Stimulated activated CD4-positive, alpha-beta T cell treated with anti-CD3 and anti-CD28 coated beads, Interleukin-2, amount 100 ng/mL, for 4 hours (primary cell): ENCODE data around the gene MARCHF3.
"Not testable (repeated sequence)": the region's sequence is repeated elsewhere in the genome, so short reads cannot be mapped to it uniquely, and the experiment has no call there.

ENCODE experiments used
- DNase-seq: peaks from one replicate; pipeline ENCODE4 v3.0.0-alpha.2; 2020; ENCODE audit warnings: low read depth

Gene MARCHF3

GRCh38 chr5:126875303-126875785, 155.0 kb downstream of the MARCHF3 start:
- no peak for DNase-seq

DNA sequence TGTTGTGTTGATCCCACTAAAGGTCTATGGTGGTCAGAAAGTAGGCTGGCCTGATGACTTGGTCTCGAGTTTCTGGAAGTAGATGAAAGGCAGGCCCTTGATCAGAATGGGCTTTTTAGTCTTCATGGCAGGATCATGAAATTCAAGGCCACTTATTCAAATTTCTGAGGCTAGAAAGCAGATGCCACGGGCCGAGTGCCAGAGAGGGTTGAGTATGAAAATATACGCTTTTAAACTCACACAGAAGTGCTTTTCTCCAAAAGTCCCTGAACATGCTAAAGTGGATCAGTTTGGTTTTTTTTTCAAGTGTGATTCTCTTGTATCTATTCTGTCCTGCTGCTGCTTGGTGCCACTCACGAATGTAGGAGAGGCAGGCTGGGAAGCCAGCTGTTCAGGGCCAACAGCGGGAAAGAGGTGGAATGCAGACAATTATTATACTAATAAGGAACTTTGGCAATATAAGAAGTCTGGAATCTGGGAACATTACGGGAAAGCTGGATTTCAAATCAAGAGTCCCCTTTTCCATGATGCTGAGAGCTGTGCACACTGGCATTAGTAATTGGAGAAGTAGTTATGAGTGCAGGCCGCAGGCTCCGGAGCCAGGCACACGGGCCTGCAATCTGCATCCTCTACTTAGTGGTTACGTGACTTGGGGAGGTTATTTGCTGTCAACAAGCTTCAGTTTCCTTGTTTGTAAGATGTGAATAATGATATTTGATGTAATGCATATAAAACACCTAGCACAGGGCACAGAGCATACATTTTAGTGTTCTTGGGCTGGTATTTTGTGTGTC, 157.6 kb downstream of the MARCHF3 start:
- DNase-seq = no peak

- no peak for DNase-seq
Measured at GRCh38 chr5:126871441-126871840, 158.9 kb downstream of the MARCHF3 start.

DNA sequence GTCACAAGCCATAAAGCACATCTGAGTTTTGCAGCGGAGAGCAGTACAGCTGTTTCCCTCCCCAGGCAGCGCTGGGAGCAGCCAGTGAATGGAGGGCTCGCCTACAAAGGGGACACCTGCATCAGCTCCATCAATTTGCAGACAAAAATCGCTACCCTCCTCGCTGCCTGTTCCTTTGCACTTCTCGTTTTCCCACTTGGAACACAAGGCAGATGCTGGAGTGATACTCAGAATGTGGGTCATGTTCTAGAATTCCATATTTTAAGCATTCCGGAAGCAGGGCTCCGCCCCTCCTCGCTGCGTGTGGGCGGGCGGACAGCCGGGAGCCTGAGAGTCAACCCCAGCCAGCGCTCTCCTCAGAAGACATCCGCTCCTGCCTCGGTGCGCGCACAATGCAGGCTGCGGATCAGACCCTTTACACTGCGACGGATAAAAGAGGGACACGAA, 161.3 kb downstream of the MARCHF3 start:
- no peak for DNase-seq

- no peak for DNase-seq
Measured at GRCh38 chr5:126868338-126869004, 161.9 kb downstream of the MARCHF3 start.

GRCh38 chr5:126866851-126867636, 163.3 kb downstream of the MARCHF3 start:
- no peak for DNase-seq

GRCh38 chr5:126865299-126865698, 165.1 kb downstream of the MARCHF3 start:
- DNase-seq = no peak

- no peak for DNase-seq
Measured at GRCh38 chr5:126864042-126864688, 166.2 kb downstream of the MARCHF3 start.

- no peak for DNase-seq
Measured at GRCh38 chr5:126863402-126863801, 167.0 kb downstream of the MARCHF3 start.

GRCh38 chr5:126858441-126858840, 171.9 kb downstream of the MARCHF3 start:
- no peak for DNase-seq

DNA sequence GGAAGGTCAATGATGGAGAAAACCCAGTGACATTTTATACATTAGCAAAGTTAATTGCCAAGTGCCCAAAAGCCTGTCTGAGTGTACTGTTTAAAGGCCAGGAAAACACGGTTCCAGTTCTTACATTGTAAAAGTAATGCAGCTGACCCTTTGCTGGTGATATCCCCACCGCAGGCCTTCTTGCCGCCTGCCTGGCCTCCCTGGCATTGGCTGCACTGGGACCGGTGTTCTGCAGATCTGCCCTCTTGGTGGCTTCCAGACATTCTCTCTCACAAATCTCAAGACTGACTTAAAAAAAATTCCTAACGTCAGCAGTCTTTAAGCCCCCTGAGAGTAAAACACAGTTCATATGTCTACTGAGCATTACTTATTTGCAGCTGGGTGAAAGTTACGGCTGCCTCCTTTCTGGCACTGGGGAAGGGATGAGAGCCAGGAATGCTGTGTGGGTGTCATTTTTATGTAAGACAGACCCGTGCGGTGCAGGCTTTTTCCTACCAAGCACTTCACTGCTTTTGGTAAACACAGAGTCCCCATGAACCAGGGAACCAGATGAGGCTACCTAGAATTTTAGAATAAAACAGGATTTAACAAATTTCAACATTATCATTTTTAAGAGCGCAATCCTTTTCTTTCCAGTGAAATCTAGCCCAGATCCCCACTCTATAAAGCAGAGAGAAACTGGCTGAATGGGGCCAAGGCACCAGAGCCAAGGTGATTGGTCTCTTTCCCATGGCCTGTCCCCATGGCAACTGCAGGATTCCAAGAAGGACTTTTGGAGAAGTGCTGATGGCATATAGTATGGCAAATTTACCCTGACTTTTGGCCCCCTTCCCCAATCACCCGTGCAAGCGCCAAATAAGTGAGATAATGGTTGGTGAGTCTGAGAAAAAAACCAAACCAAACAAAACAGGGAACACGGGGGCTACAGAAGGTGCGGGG, 172.6 kb downstream of the MARCHF3 start:
- no peak for DNase-seq

DNA sequence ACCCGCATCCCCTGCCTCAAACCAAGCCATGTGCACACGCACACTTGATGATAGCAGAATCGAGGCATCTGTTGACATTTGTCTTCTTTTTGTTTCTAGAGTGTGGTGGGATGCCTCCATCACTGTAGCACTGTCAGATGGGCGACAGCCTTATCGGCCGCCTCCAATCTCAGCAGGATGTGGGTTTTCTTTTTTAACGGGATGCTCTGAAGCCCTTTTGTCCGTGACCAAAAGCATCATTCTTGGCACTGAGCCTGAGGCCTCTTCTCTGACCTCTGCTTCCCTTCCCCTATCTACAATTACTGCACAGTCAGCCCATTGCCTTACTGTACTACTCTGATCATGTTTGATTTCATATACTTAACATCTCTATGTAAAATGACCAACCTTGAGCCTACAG, 175.1 kb downstream of the MARCHF3 start:
- DNase-seq = no peak

DNA sequence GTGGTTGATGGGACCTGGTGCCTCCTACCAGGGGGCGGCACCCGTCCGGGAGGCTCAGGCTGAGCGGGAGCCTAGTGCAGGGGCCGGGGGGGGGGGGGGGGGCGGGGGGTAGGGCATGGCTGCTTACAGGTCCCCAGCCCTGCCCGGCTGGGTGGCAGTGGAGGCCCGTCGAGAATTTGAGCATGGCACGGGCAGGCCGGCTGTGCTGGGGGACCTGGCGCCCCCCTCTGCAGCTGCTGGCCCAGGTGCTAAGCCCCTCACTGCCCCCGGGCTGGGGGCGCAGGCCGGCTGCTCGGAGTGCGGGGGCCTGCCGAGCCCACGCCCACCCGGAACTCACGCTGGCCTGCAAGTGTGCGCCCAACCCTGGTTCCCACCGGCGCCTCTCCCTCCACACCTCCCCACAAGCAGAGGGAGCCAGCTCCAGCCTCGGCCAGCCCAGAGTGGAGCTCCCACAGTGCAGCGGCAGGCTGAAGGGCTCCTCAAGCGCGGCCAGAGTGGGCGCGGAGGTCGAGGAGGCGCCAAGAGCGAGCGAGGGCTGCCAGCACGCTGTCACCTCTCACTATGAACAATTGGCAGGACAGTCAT, 175.7 kb downstream of the MARCHF3 start:
- no peak for DNase-seq

DNA sequence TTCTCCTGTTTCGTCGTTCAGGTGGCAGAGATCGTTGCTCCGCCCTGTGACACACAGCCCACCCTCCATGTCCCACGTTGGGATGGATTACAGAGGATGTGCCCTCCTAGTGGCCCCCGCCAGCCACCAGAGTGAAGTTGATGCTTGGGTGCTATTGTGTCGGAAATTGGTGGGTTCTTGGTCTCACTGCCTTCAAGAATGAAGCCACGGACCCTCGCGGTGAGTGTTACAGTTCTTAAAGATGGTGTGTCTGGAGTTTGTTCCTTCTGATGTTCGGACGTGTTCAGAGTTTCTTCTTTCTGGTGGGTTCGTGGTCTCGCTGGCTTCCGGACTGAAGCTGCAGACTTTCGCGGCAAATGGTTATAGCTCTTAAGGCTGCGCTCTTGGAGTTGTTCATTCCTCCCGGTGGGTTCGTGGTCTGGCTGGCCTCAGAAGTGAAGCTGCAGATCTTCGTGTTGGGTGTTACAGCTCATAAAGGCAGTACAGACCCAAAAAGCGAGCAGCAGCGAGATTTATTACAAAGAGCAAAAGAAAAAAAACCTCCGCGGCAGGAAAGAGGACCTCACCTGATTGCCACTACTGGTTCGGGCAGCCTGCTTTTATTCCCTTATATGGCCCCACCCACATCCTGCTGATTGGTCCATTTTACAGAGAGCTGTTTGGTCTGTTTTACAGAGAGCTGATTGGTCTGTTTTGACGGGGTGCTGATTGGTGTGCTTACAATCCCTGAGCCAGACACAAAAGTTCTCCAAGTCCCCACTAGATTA, 176.6 kb downstream of the MARCHF3 start:
- not testable (repeated sequence) for DNase-seq

GRCh38 chr5:126852841-126853271, 177.5 kb downstream of the MARCHF3 start:
- DNase-seq = no peak

DNA sequence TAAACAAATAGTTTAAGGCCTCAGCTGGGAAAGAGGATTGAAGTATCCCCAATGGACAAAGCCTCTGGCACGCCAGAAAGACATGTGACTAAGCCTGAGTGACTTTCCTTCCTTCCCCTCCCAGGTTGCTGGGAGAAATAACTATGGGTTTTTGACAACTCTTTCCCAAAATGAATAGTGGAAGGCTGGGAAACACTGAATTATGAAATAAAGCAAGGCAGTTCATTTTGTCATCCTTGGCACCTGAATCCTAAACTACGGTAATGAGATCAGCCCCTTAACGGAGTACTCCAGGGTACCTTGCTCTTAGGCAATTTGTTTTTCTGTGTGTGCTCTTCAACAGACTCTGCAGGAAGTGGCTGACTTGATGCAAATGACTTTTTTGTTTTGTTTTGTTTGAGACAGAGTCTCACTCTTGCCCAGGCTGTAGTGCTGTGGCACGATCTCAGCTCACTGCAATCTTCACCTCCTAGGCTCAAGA, 178.2 kb downstream of the MARCHF3 start:
- DNase-seq = no peak

DNA sequence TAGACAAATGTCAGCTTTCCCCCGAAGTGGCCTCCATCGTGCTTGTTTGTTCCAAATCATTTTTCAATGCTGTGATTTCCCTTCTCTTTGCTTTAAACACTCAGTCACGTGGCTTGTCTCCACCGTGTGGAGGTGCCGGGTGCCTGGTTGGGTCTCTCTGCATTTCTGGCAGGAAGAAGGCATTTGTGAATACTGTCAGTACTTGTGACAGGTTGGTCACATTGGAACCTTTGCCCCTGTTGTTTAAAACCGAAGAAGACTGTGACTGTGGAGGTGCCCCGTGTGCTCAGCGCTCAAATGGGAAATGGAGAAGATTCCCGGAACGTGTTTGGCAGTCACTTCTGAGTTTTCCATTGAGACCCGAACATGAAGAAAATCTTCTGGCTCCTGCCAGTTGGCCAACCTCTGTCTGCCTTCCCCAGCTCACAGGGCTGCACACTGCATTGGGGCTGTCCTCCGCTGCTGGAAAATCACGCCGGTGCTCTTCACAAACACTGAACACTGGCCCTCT, 178.8 kb downstream of the MARCHF3 start:
- DNase-seq = no peak

GRCh38 chr5:126849101-126849678, 181.2 kb downstream of the MARCHF3 start:
- DNase-seq = no peak

DNA sequence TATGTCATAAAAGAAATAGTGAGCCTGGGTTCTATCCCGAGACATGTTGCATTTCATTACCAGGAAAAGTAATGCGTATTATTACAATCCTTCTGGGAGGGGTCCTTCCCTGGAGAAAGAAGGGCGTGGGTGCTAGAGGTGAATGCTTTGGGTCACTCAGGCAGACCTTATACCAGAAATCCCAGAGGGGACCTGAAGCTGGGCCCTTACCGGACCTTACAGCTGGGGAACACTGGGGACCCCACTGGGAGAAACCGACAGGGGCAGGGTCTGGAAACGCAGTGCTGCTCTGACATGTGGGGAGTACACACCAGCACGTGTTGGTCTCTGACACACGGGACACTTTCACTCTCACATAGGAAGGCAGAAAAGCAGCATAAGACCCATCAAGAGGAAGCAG, 182.1 kb downstream of the MARCHF3 start:
- no peak for DNase-seq
